HCT116 (cell line): ENCODE data around the gene APP. TPM values are rescaled to one million over a fixed set of nuclear protein-coding genes. Genes with fewer than 3 reads are reported as not detected.

Experiments
- ATAC-seq: fragments of 200-7000 bp; cut with Tn5 transposase; 2 replicates; pipeline ENCODE4 v1.9.1; 2020; ENCODE audit warnings: mild to moderate bottlenecking, moderate library complexity
- BruUV-seq: library from RNA; stranded (reverse); fragments of 400-500 nt; replicated peaks from 2 replicates; lab custom pipeline; 2021; lab: Mats Ljungman, UMichigan
- CTCF ChIA-PET: fragments of 300-600 bp; sonication (Branson Sonifier 250); formaldehyde crosslinking; loops from one replicate; lab custom pipeline; 2021; ENCODE audit warnings: antibody characterized with exemption; lab: Charles Lee
- POLR2A ChIA-PET: fragments of 300-600, 350-600 bp; sonication (Branson Sonifier 250); formaldehyde crosslinking; loops from one replicate; lab custom pipeline; 2021; ENCODE audit warnings: antibody characterized with exemption; lab: Charles Lee
- RAD21 ChIA-PET, 2 experiments: fragments of 300-600 bp; sonication (Branson Sonifier 250); formaldehyde crosslinking; loops; one replicate each; lab custom pipeline; 2023; ENCODE audit warnings: low total read pairs in 2 of 2; ENCODE audit not compliant: uncharacterized antibody in 2 of 2, unreplicated experiment in 2 of 2, low non-redundant PET in 1 of 2; lab: Charles Lee
- DNase-seq: peaks from one replicate; pipeline ENCODE4 v3.0.0-alpha.2; 2010; ENCODE audit warnings: low read depth, low spot score
- H2AFZ ChIP-seq: fragments of 200-600 bp; shearing (Covaris generic), sonication (generic); 2 replicates; pipeline ENCODE4 v1.6.1; 2017; ENCODE audit warnings: low read depth, mixed run types, mixed read lengths, antibody characterized with exemption, low read length; ENCODE audit not compliant: poor library complexity, severe bottlenecking
- H3K27ac ChIP-seq: 2 replicates; pipeline ENCODE4 v1.5.1; 2012; ENCODE audit warnings: low read depth, low read length
- H3K27me3 ChIP-seq: fragments of 200-600 bp; sonication (generic); 2 replicates; pipeline ENCODE4 v1.6.1; 2016; ENCODE audit warnings: mixed run types, low read length, mixed read lengths; ENCODE audit not compliant: insufficient read depth
- H3K36me3 ChIP-seq, 2 experiments: fragments of 200-500 bp in 1 of 2; fragments of 200-600 bp in 1 of 2; sonication (Bioruptor generic) in 1 of 2; sonication (generic) in 1 of 2; 2 replicates each; pipeline versions ENCODE4 v1.5.1 to v1.6.1; 2014 to 2016; ENCODE audit warnings: low read length in 2 of 2, inconsistent platforms in 1 of 2, mixed read lengths in 1 of 2, mixed run types in 1 of 2; ENCODE audit not compliant: insufficient read depth in 2 of 2, control insufficient read depth in 1 of 2
- H3K4me1 ChIP-seq, 2 experiments: fragments of 200-600 bp in 1 of 2; sonication (generic) in 1 of 2; 2 replicates each; pipeline versions ENCODE4 v1.5.1 to v1.6.1; 2012 to 2017; ENCODE audit warnings: low read length in 2 of 2, inconsistent platforms in 1 of 2, mild to moderate bottlenecking in 1 of 2, mixed read lengths in 1 of 2, mixed run types in 1 of 2, moderate library complexity in 1 of 2; ENCODE audit not compliant: insufficient read depth in 2 of 2, control insufficient read depth in 1 of 2
- H3K4me2 ChIP-seq: fragments of 200-600 bp; sonication (generic); 2 replicates; pipeline ENCODE4 v1.6.1; 2017; ENCODE audit warnings: mixed run types, low read length, mixed read lengths
- H3K4me3 ChIP-seq, 2 experiments: fragments of 200-600 bp in 1 of 2; sonication (generic) in 1 of 2; replicated peaks in 1 of 2; 2 replicates each; pipeline ENCODE4 v1.5.1; 2011 to 2016; ENCODE audit warnings: low read length in 2 of 2, control low read depth in 1 of 2, low read depth in 1 of 2, mild to moderate bottlenecking in 1 of 2, mixed read lengths in 1 of 2, mixed run types in 1 of 2
- H3K79me2 ChIP-seq: fragments of 200-600 bp; sonication (generic); 2 replicates; pipeline ENCODE4 v1.6.1; 2017; ENCODE audit warnings: mild to moderate bottlenecking, mixed run types, low read length, moderate library complexity, mixed read lengths; ENCODE audit not compliant: insufficient read depth
- H3K9ac ChIP-seq: fragments of 200-600 bp; sonication (generic); 2 replicates; pipeline ENCODE4 v1.6.1; 2016; ENCODE audit warnings: low read length, mixed read lengths
- H3K9me2 ChIP-seq: fragments of 200-600 bp; sonication (generic), shearing (Covaris generic); 2 replicates; pipeline ENCODE4 v1.6.1; 2017; ENCODE audit warnings: mixed run types, mild to moderate bottlenecking, moderate library complexity; ENCODE audit not compliant: insufficient read depth
- H3K9me3 ChIP-seq, 2 experiments: fragments of 200-500 bp in 1 of 2; fragments of 200-600 bp in 1 of 2; sonication (Bioruptor generic) in 1 of 2; sonication (generic) in 1 of 2; 2 replicates each; pipeline ENCODE4 v1.6.1; 2014 to 2017; ENCODE audit warnings: low read length in 2 of 2, mixed read lengths in 2 of 2, inconsistent platforms in 1 of 2, low read depth in 1 of 2, mild to moderate bottlenecking in 1 of 2, mixed run types in 1 of 2, moderate library complexity in 1 of 2; ENCODE audit not compliant: control insufficient read depth in 1 of 2, insufficient read depth in 1 of 2
- H4K20me1 ChIP-seq: fragments of 200-600 bp; sonication (generic), shearing (Covaris generic); 2 replicates; pipeline ENCODE4 v1.6.1; 2017; ENCODE audit warnings: mixed run types, mild to moderate bottlenecking, moderate library complexity; ENCODE audit not compliant: insufficient read depth
- EGR1 ChIP-seq: IDR thresholded peaks from 2 replicates; pipeline ENCODE4 v1.6.1; 2012; ENCODE audit warnings: low read depth
- EZH2phosphoT487 ChIP-seq: fragments of 200-600 bp; IDR thresholded peaks from 2 replicates; pipeline ENCODE4 v1.6.1; 2018; ENCODE audit warnings: antibody characterized with exemption, borderline replicate concordance
- FOSL1 ChIP-seq: IDR thresholded peaks from 2 replicates; pipeline ENCODE4 v1.6.1; 2012; ENCODE audit warnings: low read depth
- JUND ChIP-seq: IDR thresholded peaks from 2 replicates; pipeline ENCODE4 v1.6.1; 2012
- RAD21 ChIP-seq: IDR thresholded peaks from 2 replicates; pipeline ENCODE4 v1.6.1; 2012; ENCODE audit warnings: low read depth, mild to moderate bottlenecking
- REST ChIP-seq: IDR thresholded peaks from 2 replicates; pipeline ENCODE4 v1.6.1; 2012; ENCODE audit warnings: low read depth
- SRF ChIP-seq: IDR thresholded peaks from 2 replicates; pipeline ENCODE4 v1.6.1; 2012; ENCODE audit warnings: low read depth
- ZNF274 ChIP-seq: fragments of 200-500 bp; sonication (Bioruptor generic); IDR thresholded peaks from 2 replicates; pipeline ENCODE4 v1.6.1; 2014; ENCODE audit warnings: mild to moderate bottlenecking, low read depth, low read length, inconsistent platforms
- intact Hi-C: fragments of 100-400 bp; cut with micrococcal nuclease; formaldehyde crosslinking; loops from 2 replicates; pipeline ENCODE4 v1.10.0; 2022
- total RNA-seq: library from RNA; stranded (reverse); gene quantifications from one replicate; pipeline ENCODE4 v1.2.1, GENCODE V29; 2021; ENCODE audit not compliant: unreplicated experiment

Gene APP
- total RNA-seq, 1 experiment from 2014 or later, result 267 TPM

GRCh38 chr21:25908495-25908894, 262.1 kb downstream of the APP start:
- H3K4me1 ChIP-seq, result no peaks in the 10 kb centered on the region
- H3K4me2 ChIP-seq, result no peak overlapping the region
- RAD21 ChIA-PET, result no interaction called here
- intact Hi-C loops, result no loop called here
- H3K9me3 ChIP-seq, result no peaks in the 10 kb centered on the region
- no peak overlapping the region for H3K27ac ChIP-seq
- peaks cover 0 to 4% of the 10 kb centered on the region in 2 experiments; a peak in 2 of 4 replicates for H3K36me3 ChIP-seq
- H3K9me2 ChIP-seq, result no peaks in the 10 kb centered on the region
- H3K79me2 ChIP-seq, result no peaks in the 10 kb centered on the region
- DNase-seq, result no peak
- H3K4me3 ChIP-seq, result no peak overlapping the region
- H3K9ac ChIP-seq, result no peak overlapping the region
- TF ChIP-seq EZH2phosphoT487 (no peak), REST (no peak), RAD21 (no peak), FOSL1 (no peak), EGR1 (no peak), ZNF274 (no peak), SRF (no peak), JUND (no peak)
- TF ChIP-seq, all 23 proteins: peak for 0
- TSS peak; percentile 13 for BruUV-seq
- H4K20me1 ChIP-seq, result no peaks in the 10 kb centered on the region; the same call in 1 of the 2 replicates
- no peak overlapping the region for H2AFZ ChIP-seq
- no peaks in the 10 kb centered on the region for H3K27me3 ChIP-seq
- ATAC-seq, result no peak
- CTCF ChIA-PET, result no interaction called here
- POLR2A ChIA-PET, result no interaction called here
